Heart left ventricle (tissue), 13 donors: ENCODE measurements around the gene LRP1B.

Experiments used
- POLR2A ChIP-seq, 2 donors: fragments of 450-650 bp; IDR thresholded peaks; one replicate each; pipeline ENCODE4 v1.6.1; 2017; ENCODE audit warnings: antibody characterized with exemption in 2 of 2, mild to moderate bottlenecking in 2 of 2, moderate library complexity in 2 of 2
- TF ChIP-seq, protein P1 (sequence below), 12 donors: fragments of 200-600 bp; sonication (generic) in 4 of 12; IDR thresholded peaks; one replicate each; pipeline versions ENCODE4 v1.5.0 to v1.8.0; 2018 to 2022; ENCODE audit warnings: antibody characterized with exemption in 12 of 12, mild to moderate bottlenecking in 5 of 12
- donor health status: ischemic (EF 13 %, LVEDD 7.1; RV severe dilation, severe dysfunction).
- donor health status: DM: no; HTN: yes; CAD: no.
- donor health status: DM: no; HTN: no; CAD: no.
- donor health status: ischemic (EF 25% LVEDD 6.9; RV normal size, moderate dysfunction).
- donor health status: ischemic (EF 25% LVEDD 5.7; RV mildly dilated, moderate dysfunction).
- donor health status: ischemic (EF 35%, LVEDD 5.7; RV mildly dilated, moderate dysfunction).
- donor health status: nonischemic (EF 11% LVEDD 7.7; RV severe dilation, severe dysfunction).
- donor health status: DM: yes; HTN: yes; CAD: no.
- donor health status: PGD.
- donor health status: ischemic (EF 29% LVEDD 5.4; RV normal size, mild dysfunction).
- donor health status: nonischemic (EF 23%, LVEDD 6.1; RV moderate dilation, normal function).

DNA sequence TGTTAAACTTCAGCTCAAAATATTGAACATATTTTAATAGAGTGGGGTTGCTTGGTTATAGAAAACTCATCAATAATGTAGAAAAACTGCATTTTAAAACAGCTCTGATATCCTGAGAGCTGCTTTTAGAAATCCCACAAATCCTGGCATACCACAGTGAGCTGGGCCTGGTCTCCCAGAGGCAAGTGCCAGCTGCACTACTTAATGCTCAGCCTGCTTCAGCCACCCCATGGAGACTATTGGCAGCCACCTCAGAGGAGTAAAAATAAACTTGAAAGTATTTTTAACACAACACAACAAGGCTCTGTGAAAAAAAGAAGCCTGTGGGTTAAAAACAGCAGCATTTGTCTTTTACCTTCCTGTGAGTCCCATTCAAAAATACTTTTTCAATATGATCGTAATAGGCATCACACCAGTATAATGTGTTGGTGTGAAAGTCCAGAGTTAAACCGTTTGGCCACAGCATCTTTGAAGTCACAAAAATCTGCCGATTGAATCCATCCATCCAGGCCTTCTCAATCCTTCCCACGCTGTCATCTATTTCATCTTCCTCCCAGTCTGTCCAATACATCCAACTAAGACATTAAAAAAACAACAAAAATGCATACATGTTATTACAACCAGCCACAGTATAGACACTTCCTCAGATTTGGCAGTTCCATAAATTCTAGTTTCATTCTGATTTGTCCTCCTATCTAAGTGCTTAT is 1115.3 kb downstream of the LRP1B start:
- TF ChIP-seq, protein P1, sequence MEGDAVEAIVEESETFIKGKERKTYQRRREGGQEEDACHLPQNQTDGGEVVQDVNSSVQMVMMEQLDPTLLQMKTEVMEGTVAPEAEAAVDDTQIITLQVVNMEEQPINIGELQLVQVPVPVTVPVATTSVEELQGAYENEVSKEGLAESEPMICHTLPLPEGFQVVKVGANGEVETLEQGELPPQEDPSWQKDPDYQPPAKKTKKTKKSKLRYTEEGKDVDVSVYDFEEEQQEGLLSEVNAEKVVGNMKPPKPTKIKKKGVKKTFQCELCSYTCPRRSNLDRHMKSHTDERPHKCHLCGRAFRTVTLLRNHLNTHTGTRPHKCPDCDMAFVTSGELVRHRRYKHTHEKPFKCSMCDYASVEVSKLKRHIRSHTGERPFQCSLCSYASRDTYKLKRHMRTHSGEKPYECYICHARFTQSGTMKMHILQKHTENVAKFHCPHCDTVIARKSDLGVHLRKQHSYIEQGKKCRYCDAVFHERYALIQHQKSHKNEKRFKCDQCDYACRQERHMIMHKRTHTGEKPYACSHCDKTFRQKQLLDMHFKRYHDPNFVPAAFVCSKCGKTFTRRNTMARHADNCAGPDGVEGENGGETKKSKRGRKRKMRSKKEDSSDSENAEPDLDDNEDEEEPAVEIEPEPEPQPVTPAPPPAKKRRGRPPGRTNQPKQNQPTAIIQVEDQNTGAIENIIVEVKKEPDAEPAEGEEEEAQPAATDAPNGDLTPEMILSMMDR (IDR thresholded peaks at IDR 0.05) = no peak
- TF ChIP-seq POLR2A (IDR thresholded peaks at IDR 0.05) = no peak
